Muscle layer of colon (tissue), 2 donors: ENCODE measurements around the gene SULF2.

Experiments
- H3K27ac ChIP-seq: one replicate; pipeline ENCODE4 v1.7.0; 2013; ENCODE audit warnings: low read depth, mild to moderate bottlenecking, low read length, moderate library complexity
- H3K27me3 ChIP-seq, 2 donors: one replicate each; pipeline ENCODE4 v1.7.0; 2013; ENCODE audit warnings: low read length in 2 of 2, mild to moderate bottlenecking in 2 of 2; ENCODE audit not compliant: insufficient read depth in 2 of 2, control insufficient read depth in 1 of 2
- H3K36me3 ChIP-seq: one replicate; pipeline ENCODE4 v1.7.0; 2013; ENCODE audit warnings: mild to moderate bottlenecking, low read length; ENCODE audit not compliant: insufficient read depth
- H3K4me1 ChIP-seq: one replicate; pipeline ENCODE4 v1.7.0; 2013; ENCODE audit warnings: mild to moderate bottlenecking, low read length; ENCODE audit not compliant: insufficient read depth
- H3K4me3 ChIP-seq, 2 donors: one replicate each; pipeline ENCODE4 v1.7.0; 2013; ENCODE audit warnings: low read length in 2 of 2, low read depth in 1 of 2, mild to moderate bottlenecking in 1 of 2, moderate library complexity in 1 of 2
- H3K9ac ChIP-seq: one replicate; pipeline ENCODE4 v1.7.0; 2013; ENCODE audit warnings: low read length
- H3K9me3 ChIP-seq: one replicate; pipeline ENCODE4 v1.7.0; 2013; ENCODE audit warnings: mild to moderate bottlenecking, low read length
- donor health status: abdominal sarcoma.
- donor health status: Adenocarcinoma of cecum.

SULF2 gene

DNA sequence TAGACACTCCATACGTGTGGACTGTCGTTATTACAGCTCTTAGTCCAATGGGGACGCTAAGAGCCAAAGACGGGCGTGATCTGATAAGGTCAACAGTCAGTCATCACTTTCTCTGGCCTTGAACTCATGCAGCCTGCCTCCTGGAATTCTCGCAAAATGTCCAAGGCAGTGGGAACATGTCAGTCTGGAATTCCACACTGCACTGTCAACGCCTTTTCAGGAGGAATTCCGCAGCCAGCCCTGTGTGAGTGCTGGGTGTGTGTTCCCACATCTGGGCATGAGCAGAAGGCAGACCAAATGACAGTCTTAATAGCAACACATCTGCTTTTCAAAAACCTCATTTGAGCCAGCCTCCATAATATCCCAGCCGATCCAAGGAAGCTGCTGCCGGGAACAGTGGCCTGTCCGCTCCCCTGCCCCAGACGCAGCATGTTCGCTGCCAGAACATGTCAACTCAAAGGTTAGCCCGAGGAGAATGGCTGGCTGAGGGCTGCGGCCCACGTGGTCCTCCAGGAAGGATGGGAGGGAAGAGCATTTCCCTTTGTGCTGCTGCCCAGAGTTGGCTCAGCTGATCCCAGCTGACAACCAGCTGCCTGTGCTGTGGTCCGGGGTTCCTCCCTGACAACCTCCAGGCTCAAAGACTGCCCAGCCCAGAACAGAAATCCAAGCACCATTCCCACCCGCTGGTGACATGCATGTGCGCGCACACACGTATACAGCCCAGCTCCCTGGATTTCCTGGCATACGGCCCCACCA is 103.1 kb downstream of the SULF2 start:
- H3K27ac ChIP-seq = no peak overlapping the region
- no peaks in the 10 kb centered on the region for H3K9me3 ChIP-seq

DNA sequence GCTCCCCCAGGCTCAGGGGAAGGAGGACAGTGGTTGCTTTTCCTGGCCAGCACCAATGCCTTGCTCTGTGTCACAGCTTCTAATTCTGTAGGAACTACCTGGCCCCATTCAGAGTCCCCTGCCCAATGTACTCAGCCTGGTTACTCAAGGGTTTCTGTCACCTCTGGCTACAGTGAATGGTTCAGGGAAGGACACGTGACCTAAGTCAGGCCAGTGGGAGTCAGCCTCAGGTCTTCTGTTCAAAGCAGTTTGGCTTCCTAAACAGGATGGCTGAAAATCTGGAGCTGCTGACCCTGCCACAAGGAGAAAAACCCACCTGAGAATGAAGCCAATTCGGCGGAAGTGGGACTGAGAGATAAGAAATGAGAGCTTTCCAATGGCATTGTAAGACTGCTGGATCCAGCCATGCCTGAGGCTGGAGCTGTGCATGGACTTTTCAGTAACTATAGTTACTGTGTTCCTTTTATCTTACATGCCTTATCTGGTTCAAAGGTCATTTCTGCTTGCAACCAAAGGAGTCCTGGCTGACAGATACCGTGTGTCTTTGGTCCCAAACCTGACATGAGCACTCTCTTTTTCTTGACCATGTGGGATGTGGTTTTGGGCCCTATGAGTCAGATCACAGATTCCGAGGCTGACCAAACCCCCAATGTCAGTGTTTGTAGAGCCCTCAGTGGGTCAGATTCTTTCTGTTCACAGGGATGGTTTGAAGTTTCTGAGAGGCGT is 104.3 kb downstream of the SULF2 start:
- Histone ChIP-seq H3K9ac (no peak overlapping the region), H3K27ac (no peak overlapping the region), H3K36me3 (peaks cover 6% of the 10 kb centered on the region), H3K9me3 (no peaks in the 10 kb centered on the region), H3K27me3 (no peaks in the 10 kb centered on the region), H3K4me1 (peaks cover 14% of the 10 kb centered on the region), H3K4me3 (no peak overlapping the region)

More for the DNA sequence above, 103.1 kb downstream of the SULF2 start:
- Histone ChIP-seq H3K27me3 (no peaks in the 10 kb centered on the region), H3K36me3 (peaks cover 5% of the 10 kb centered on the region), H3K4me1 (peaks cover 14% of the 10 kb centered on the region), H3K9ac (no peak overlapping the region), H3K4me3 (no peak overlapping the region)

DNA sequence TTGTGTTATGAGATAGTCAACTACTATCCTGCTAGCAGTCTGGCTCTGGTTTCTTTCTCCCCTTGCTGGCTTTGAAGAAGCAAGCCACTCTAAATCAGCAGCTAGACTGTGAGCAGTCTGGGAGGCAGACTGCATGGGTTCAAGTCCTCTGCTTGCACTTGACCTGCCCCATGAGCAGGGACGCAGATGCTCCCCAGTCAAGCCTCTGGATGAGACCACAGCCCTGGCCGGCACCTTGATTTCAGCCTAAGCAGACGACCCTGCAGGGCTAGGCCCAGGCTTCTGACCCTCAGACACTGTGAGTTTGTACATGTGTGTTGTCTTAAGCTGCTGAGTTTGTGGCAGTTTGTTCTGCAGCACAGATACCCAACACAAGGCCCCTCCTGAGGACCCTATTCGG is 105.8 kb downstream of the SULF2 start:
- Histone ChIP-seq H3K9me3 (no peaks in the 10 kb centered on the region), H3K4me1 (peaks cover 14% of the 10 kb centered on the region), H3K27ac (no peak overlapping the region), H3K27me3 (no peaks in the 10 kb centered on the region), H3K9ac (no peak overlapping the region), H3K4me3 (no peak overlapping the region), H3K36me3 (peaks cover 6% of the 10 kb centered on the region)

DNA sequence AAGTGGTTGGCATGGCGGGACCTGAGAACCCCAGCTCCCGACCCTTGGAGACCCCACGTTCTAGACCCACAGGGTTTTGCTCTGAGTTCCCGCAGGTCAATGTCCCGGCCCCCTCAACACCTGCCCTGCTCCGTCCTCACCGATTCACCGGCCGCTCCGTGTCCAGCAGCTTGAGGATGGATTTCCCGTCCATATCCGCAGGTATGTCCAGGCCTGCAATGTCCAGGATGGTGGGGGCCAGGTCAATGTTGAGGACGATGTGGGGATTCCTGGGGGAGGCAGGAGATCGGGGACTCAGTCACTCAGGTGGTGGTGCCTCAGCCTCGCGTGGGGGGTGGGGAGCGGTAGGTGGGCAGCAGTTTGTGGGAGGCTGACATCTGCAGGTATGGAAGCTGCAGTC is 106.7 kb downstream of the SULF2 start:
- Histone ChIP-seq H3K9ac (no peak overlapping the region), H3K4me3 (no peak overlapping the region), H3K36me3 (peaks cover 6% of the 10 kb centered on the region), H3K27me3 (no peaks in the 10 kb centered on the region), H3K4me1 (peaks cover 14% of the 10 kb centered on the region), H3K9me3 (no peaks in the 10 kb centered on the region), H3K27ac (no peak overlapping the region)

DNA sequence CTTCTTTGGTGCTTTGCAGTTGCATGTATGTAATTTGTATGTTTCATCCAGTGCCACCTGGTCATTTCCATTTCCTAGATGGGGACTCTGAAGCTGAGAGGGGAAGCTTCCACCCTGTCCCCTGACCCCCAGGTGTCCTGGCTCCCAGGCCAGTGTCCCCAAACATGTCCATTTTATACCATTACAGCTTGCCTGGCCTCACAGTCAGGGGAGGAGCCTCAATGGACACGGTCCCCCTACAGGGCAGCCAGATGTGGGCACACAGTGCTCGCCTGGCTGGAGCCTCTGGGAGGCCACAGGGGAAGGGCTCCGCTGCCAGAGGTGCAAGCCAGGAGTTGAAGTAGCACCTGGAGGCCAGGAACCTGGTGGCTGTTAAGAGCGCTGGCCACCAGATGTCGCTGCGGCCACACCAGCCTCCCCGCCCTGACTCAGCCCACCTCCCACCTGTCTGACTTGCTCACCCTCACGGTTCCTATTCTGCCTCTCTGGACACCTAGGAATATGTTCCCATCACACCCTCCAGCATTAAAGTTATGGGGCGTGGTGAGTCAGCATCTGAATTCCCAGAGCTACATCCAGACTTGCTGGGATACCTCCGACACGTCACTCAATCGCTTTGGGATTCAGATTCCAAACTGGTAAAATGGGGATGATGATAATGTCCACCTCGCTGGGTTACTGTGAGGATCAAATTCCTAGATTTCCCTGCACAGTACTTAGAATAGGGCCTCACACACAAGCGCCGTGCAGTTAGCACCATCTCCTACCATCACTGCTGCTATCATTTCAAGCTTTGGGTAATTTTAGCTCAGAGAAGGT is 107.4 kb downstream of the SULF2 start:
- H3K9ac ChIP-seq = no peak overlapping the region
- H3K36me3 ChIP-seq = peaks cover 6% of the 10 kb centered on the region
- no peak overlapping the region for H3K4me3 ChIP-seq
- H3K27me3 ChIP-seq = no peaks in the 10 kb centered on the region
- no peaks in the 10 kb centered on the region for H3K9me3 ChIP-seq
- H3K4me1 ChIP-seq = peaks cover 14% of the 10 kb centered on the region
- H3K27ac ChIP-seq = no peak overlapping the region

DNA sequence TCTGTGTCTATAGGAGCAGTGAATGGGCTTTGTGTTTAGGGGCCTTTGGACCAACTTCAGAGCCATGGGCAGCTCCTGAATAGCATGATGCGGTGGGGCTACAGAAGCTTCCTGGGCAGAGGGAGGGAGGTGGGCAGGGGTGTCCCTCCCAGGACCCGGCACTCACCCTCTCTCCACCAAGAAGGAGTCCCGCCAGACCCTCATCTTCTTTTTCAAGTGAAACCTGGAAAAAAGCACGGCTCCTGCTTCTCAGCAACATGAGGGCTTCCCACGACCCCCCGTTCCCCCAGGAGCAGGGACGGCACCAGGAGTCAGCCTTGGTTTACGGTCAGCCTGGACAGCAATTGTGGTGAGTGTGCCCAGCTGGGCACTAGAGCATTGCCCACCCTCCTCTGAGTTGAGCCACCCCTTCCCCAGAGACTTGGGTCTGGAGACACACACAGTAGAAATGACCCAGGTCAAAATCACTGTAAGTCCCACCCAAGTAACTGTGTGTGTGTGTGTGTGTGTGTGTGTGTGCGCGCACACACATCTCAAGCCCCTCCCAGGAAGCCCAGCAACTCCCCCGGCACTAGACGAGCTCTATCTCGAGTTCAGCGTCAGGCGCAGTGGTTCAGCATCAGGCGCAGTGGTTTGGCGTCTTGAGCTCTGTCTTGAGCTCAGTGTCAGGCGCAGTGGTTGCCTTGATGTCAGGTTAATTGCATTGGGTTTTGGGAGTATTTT is 108.2 kb downstream of the SULF2 start:
- Histone ChIP-seq H3K4me1 (peaks cover 6% of the 10 kb centered on the region), H3K4me3 (no peak overlapping the region), H3K9me3 (no peaks in the 10 kb centered on the region), H3K9ac (no peak overlapping the region), H3K27me3 (no peaks in the 10 kb centered on the region), H3K36me3 (peaks cover 6% of the 10 kb centered on the region), H3K27ac (no peak overlapping the region)

DNA sequence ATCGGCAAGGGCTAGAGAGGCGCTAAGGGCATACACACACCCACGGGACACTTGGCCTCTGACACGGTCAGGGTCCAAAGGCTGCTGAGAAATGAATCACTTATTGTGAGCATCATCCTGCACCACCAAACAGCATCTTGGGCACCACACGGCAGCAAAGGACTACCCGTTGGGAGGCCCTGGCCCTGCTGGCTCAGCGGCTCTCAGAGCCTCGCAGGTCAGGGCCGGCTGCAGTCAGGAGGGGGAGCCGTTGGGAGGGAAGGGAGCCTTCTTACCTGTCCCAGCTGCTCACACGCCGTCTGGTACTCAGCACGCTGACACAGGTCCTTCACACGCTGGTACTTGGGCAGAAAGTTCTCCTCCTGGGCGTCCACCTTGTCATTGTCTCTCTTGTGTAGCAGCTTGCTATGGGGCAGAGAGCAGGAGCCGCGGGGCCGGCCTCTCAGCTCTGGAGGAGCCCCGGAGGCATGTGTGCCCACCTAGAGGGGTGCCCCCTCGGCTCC is 109.0 kb downstream of the SULF2 start:
- Histone ChIP-seq H3K9ac (no peak overlapping the region), H3K4me3 (no peak overlapping the region), H3K27me3 (no peaks in the 10 kb centered on the region), H3K27ac (no peak overlapping the region), H3K9me3 (no peaks in the 10 kb centered on the region), H3K36me3 (peaks cover 6% of the 10 kb centered on the region), H3K4me1 (no peaks in the 10 kb centered on the region)

DNA sequence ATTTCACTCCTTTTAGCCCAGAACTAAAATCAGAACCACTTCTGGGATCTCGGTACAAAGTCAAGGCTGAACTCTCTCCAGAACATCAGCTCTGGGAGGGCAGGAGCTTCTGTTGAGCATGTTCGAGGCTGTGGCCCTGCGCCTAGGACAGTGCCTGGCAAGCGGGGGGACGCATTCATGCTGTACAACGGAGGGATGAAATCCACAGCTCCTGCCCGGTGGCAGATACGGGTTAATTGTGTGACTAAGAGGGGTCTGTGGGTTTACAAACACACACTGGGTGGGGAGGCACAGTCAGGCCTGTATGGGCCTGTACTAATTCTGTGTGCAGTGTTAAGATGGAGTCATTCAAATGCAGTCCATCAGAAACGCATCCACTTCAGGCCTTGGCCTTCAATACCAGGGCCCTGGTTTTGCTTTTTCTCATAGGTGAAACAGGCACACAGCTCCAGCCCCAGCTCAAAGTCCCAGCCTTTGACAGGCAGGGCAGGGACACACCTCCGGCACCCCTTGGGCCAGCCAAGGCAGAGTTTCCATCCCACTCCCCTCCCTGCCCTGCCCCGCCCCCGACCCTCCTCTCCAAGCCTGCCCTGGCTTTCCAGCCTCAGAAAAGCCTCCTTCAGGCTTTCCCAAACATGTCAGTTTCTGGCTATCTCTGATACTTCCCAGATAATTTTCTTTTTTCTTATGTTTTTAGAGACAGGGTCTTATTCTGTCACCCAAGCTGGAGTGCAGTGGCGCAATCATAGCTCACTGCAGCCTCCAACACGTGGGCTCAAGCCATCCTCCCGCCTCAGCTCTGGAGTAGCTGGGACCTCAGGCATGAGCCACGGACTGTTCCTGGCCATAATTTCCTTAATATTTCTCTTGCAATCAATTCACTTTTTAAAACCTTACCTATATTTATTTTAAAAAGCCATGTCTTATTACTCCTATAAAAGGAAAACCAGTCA is 109.8 kb downstream of the SULF2 start:
- peaks cover 6% of the 10 kb centered on the region for H3K36me3 ChIP-seq
- no peak overlapping the region for H3K27ac ChIP-seq
- no peak overlapping the region for H3K9ac ChIP-seq
- no peaks in the 10 kb centered on the region for H3K27me3 ChIP-seq
- H3K4me1 ChIP-seq = no peaks in the 10 kb centered on the region
- no peaks in the 10 kb centered on the region for H3K9me3 ChIP-seq
- no peak overlapping the region for H3K4me3 ChIP-seq

DNA sequence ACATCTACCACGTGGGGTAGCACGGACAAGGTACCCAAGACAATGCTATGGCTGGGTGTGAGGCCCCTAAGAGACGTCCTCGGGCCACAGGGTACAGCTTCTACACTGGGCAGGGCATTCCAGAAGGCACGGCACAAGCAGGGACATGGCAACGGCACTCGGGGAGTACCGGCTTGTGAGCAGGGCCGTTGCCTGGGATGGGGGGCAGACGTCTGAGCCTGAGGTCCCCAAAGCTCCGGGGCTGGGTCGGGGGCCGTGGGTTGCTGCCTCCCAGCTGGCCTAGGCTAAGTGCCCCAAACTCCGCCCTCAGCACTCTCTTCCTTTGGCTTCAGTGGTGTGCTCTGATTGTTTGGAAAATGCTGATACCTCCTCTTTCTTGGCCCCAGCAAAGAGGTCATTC is 110.6 kb downstream of the SULF2 start:
- no peak overlapping the region for H3K27ac ChIP-seq
- no peak overlapping the region for H3K4me3 ChIP-seq
- H3K9ac ChIP-seq = no peak overlapping the region
- H3K9me3 ChIP-seq = no peaks in the 10 kb centered on the region
- no peaks in the 10 kb centered on the region for H3K4me1 ChIP-seq
- H3K27me3 ChIP-seq = no peaks in the 10 kb centered on the region
- peaks cover 6% of the 10 kb centered on the region for H3K36me3 ChIP-seq

DNA sequence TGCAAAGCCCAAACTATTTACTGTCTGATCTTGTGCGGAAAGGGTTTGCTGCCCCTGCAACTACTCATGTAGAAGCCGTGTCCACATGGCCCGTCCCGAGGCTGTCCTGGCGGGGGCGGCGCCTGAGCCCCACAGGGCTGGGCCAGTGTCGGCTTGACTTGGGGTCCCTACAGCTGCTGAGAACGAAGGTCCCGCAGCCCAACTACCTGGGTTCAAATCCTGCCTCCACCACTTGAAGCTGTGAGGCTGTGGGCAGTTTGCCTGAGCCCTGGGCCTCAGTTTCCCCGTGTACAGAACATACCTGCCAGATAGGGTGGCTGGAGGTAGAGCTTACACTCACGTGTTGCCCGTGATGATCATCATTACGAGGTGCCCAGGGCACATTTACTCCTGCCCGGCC is 111.1 kb downstream of the SULF2 start:
- Histone ChIP-seq H3K27ac (no peak overlapping the region), H3K4me3 (no peak overlapping the region), H3K4me1 (no peaks in the 10 kb centered on the region), H3K9ac (no peak overlapping the region), H3K27me3 (no peaks in the 10 kb centered on the region), H3K9me3 (no peaks in the 10 kb centered on the region), H3K36me3 (peaks cover 6% of the 10 kb centered on the region)
